HL-60 (cell line): ENCODE results near the gene DLL3.

Experiments
- DNase-seq, 2 experiments: peaks; one replicate each; pipeline ENCODE4 v3.0.0-alpha.2; 2010 to 2020; ENCODE audit warnings: low read depth in 1 of 2, low spot score in 1 of 2
- H3K27ac ChIP-seq: fragments of 250-450 bp; sonication (Bioruptor Pico); replicated peaks from 2 replicates; pipeline ENCODE4 v1.5.1; 2020; ENCODE audit warnings: mild to moderate bottlenecking, moderate library complexity
- H3K27me3 ChIP-seq: fragments of 250-450 bp; sonication (Bioruptor Pico); 2 replicates; pipeline ENCODE4 v1.5.1; 2021; ENCODE audit warnings: mild to moderate bottlenecking, moderate library complexity; ENCODE audit not compliant: insufficient read depth, poor library complexity, severe bottlenecking
- H3K4me3 ChIP-seq: replicated peaks from 2 replicates; pipeline ENCODE4 v1.5.1; 2011; ENCODE audit warnings: mild to moderate bottlenecking, control low read depth, low read length; ENCODE audit not compliant: insufficient read depth
- GABPA ChIP-seq: IDR thresholded peaks from 2 replicates; pipeline ENCODE4 v1.6.1; 2012; ENCODE audit warnings: low read depth
- POLR2AphosphoS5 ChIP-seq: IDR thresholded peaks from 2 replicates; pipeline ENCODE4 v1.6.1; 2012; ENCODE audit warnings: low read depth
- SPI1 ChIP-seq: IDR thresholded peaks from 2 replicates; pipeline ENCODE4 v1.6.1; 2012; ENCODE audit warnings: low read depth, mild to moderate bottlenecking, borderline replicate concordance
- TF ChIP-seq, protein P1 (sequence below): IDR thresholded peaks from one replicate; pipeline ENCODE4 v1.5.1; 2011; ENCODE audit warnings: low read length, control low read depth, inconsistent platforms; ENCODE audit not compliant: insufficient read depth
- TF ChIP-seq, protein P2 (sequence below): IDR thresholded peaks from 2 replicates; pipeline ENCODE4 v1.6.1; 2012; ENCODE audit warnings: low read depth; ENCODE audit not compliant: insufficient replicate concordance

Gene DLL3

DNA sequence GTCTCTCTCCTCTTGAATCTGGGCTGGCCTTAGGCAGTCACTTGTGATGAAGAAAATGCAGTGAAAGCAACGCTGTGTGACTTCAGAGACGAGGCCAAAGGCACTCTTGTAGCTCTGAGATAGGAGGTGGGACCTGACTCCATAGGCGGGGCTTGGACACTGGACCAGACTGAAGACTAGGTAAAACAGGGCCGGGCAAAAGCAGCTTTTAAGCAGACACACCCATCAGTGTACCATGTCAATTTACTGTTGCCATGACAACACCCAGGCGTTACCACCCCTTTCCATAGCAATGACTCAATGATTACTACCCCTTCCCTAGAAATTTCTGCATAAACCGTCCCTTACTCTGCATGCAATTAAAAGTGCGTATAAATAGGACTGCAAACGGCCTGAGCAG, 47.9 kb downstream of the DLL3 start:
- no peak overlapping the region for H3K4me3 ChIP-seq
- no peaks in the 10 kb centered on the region for H3K27me3 ChIP-seq
- H3K27ac ChIP-seq: no peak overlapping the region
- no peak for TF ChIP-seq GABPA
- TF ChIP-seq SPI1: no peak
- TF ChIP-seq, protein P1, sequence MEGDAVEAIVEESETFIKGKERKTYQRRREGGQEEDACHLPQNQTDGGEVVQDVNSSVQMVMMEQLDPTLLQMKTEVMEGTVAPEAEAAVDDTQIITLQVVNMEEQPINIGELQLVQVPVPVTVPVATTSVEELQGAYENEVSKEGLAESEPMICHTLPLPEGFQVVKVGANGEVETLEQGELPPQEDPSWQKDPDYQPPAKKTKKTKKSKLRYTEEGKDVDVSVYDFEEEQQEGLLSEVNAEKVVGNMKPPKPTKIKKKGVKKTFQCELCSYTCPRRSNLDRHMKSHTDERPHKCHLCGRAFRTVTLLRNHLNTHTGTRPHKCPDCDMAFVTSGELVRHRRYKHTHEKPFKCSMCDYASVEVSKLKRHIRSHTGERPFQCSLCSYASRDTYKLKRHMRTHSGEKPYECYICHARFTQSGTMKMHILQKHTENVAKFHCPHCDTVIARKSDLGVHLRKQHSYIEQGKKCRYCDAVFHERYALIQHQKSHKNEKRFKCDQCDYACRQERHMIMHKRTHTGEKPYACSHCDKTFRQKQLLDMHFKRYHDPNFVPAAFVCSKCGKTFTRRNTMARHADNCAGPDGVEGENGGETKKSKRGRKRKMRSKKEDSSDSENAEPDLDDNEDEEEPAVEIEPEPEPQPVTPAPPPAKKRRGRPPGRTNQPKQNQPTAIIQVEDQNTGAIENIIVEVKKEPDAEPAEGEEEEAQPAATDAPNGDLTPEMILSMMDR: no peak
- TF ChIP-seq, protein P2, sequence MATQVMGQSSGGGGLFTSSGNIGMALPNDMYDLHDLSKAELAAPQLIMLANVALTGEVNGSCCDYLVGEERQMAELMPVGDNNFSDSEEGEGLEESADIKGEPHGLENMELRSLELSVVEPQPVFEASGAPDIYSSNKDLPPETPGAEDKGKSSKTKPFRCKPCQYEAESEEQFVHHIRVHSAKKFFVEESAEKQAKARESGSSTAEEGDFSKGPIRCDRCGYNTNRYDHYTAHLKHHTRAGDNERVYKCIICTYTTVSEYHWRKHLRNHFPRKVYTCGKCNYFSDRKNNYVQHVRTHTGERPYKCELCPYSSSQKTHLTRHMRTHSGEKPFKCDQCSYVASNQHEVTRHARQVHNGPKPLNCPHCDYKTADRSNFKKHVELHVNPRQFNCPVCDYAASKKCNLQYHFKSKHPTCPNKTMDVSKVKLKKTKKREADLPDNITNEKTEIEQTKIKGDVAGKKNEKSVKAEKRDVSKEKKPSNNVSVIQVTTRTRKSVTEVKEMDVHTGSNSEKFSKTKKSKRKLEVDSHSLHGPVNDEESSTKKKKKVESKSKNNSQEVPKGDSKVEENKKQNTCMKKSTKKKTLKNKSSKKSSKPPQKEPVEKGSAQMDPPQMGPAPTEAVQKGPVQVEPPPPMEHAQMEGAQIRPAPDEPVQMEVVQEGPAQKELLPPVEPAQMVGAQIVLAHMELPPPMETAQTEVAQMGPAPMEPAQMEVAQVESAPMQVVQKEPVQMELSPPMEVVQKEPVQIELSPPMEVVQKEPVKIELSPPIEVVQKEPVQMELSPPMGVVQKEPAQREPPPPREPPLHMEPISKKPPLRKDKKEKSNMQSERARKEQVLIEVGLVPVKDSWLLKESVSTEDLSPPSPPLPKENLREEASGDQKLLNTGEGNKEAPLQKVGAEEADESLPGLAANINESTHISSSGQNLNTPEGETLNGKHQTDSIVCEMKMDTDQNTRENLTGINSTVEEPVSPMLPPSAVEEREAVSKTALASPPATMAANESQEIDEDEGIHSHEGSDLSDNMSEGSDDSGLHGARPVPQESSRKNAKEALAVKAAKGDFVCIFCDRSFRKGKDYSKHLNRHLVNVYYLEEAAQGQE: no peak
- TF ChIP-seq POLR2AphosphoS5: no peak
- DNase-seq: no peak

DNA sequence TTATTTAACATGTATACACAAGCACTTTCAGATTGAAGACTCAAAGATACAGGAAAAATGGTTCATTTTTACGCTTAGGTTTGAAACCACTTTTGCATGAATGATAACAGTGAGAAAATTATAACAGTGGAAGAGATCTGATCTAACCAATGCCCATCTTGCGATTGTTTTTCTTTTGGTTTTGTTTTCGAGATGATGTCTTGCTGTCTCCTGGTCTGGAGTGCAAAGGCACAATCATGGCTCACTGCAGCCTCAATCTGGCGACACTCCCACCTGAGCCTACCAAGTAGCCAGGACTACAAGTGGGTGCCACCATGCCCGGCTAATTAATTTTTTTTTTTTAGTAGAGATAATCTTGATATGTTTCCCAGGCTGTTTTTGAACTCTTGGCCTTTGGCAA, 51.5 kb downstream of the DLL3 start:
- no peak for DNase-seq
- TF ChIP-seq GABPA (no peak), SPI1 (no peak)
- TF ChIP-seq, protein P1: no peak
- Histone ChIP-seq H3K27ac (no peak overlapping the region), H3K27me3 (no peaks in the 10 kb centered on the region), H3K4me3 (no peak overlapping the region)

DNA sequence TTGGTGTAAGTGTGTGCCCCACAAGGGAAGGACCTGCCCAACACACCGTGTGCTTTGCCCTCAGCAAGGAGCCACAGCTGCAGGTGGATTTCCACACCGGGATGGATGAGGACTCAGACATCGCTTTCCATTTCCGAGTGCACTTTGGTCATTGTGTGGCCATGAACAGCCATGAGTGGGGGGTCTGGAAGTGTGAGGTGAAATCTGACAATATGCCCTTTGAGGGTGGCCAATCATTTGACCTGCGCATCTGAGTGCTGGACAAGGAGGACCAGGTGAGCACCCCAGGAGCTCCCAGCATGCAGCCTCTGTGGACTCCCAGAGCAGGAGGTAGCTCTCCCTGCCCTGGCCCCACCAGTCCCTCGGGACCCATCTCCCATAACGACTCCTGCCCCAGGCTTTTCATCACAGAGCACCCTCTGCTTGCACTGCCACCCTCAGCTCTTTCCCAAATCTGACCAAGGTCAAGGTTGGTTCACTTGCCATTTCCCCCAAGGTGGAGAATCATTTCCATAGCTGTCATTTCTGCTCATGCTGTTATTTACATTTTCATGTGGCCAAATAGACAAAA, 54.4 kb downstream of the DLL3 start:
- no peak for TF ChIP-seq GABPA
- TF ChIP-seq, protein P1: no peak
- no peak for TF ChIP-seq POLR2AphosphoS5
- TF ChIP-seq SPI1: no peak
- TF ChIP-seq, protein P2: no peak
- H3K27me3 ChIP-seq: peaks cover 3% of the 10 kb centered on the region
- DNase-seq: no peak
- no peak overlapping the region for H3K4me3 ChIP-seq
- H3K27ac ChIP-seq: no peak overlapping the region

DNA sequence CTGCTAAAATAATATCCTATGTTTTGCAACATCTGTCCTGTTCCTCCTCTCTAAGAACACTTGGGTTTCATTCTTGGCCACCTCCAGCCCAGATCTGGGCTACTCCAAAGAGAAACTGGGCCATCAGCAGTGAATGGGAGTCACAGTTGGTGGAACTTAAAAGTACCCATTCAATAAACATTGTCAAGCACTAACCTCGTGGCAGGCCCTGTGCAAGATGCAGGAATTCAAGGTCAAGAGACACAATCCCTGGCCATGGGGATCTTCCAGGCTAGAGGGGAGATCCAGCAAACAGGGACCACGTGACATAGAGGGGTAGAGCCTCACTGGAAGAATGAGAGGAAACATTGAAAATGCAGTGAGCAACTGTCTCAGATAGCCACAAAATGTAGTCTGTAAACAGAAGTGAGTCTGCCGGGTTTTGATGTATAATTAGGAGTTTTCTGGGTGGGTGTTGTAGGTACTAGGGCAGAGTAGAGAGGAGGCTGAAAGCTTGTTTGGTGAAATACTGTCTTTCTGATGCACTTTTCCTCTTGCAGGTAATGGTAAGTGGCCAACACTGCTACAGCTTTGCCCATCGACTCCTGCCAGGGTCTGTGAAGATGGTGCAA, 56.1 kb downstream of the DLL3 start:
- no peak for DNase-seq
- TF ChIP-seq GABPA (no peak), POLR2AphosphoS5 (no peak), SPI1 (no peak)
- TF ChIP-seq, protein P2: no peak
- TF ChIP-seq, protein P1: no peak
- Histone ChIP-seq H3K4me3 (no peak overlapping the region), H3K27ac (no peak overlapping the region), H3K27me3 (peaks cover 3% of the 10 kb centered on the region)
